MM.1S (cell line): ENCODE results near the gene ZNF215.
"Not testable (repeated sequence)": the region's sequence is repeated elsewhere in the genome, so short reads cannot be mapped to it uniquely, and the experiment has no call there.

Source experiments
- DNase-seq: peaks from one replicate; pipeline ENCODE4 v3.0.0-alpha.2; 2015
- H2AFZ ChIP-seq: fragments of 300-600 bp; sonication (generic); 2 replicates; pipeline ENCODE4 v1.6.0; 2016; ENCODE audit warnings: antibody characterized with exemption, low read length
- H3F3A ChIP-seq: fragments of 300-600 bp; sonication (generic); 2 replicates; pipeline ENCODE4 v1.6.1; 2016; ENCODE audit warnings: mild to moderate bottlenecking, antibody characterized with exemption, low read length, moderate library complexity, mixed read lengths; ENCODE audit not compliant: insufficient read depth
- H3K27ac ChIP-seq: fragments of 300-600 bp; sonication (generic); 2 replicates; pipeline ENCODE4 v1.5.1; 2016; ENCODE audit warnings: mild to moderate bottlenecking, low read length
- H3K27me3 ChIP-seq: fragments of 300-600 bp; sonication (generic); replicated peaks from 2 replicates; pipeline ENCODE4 v1.6.0; 2016; ENCODE audit warnings: low read length; ENCODE audit not compliant: insufficient read depth
- H3K36me3 ChIP-seq: fragments of 300-600 bp; sonication (generic); replicated peaks from 2 replicates; pipeline ENCODE4 v1.6.1; 2016; ENCODE audit warnings: mild to moderate bottlenecking, low read length, mixed read lengths; ENCODE audit not compliant: insufficient read depth
- H3K4me1 ChIP-seq: fragments of 300-600 bp; sonication (generic); 2 replicates; pipeline ENCODE4 v1.6.1; 2016; ENCODE audit warnings: low read length, mixed read lengths
- H3K4me2 ChIP-seq: fragments of 300-600 bp; sonication (generic); 2 replicates; pipeline ENCODE4 v1.6.0; 2016; ENCODE audit warnings: low read depth, low read length
- H3K4me3 ChIP-seq: fragments of 300-600 bp; sonication (generic); 2 replicates; pipeline ENCODE4 v1.5.1; 2016; ENCODE audit warnings: low read length, mixed read lengths
- H3K79me2 ChIP-seq: fragments of 300-600 bp; sonication (generic); 2 replicates; pipeline ENCODE4 v1.6.1; 2016; ENCODE audit warnings: mixed run types, low read length, mixed read lengths
- H3K9ac ChIP-seq: fragments of 300-600 bp; sonication (generic); 2 replicates; pipeline ENCODE4 v1.6.1; 2016; ENCODE audit warnings: low read length, mixed read lengths
- H3K9me2 ChIP-seq: fragments of 300-600 bp; sonication (generic); replicated peaks from 2 replicates; pipeline ENCODE4 v1.6.1; 2016; ENCODE audit warnings: mild to moderate bottlenecking, low read length, mixed read lengths; ENCODE audit not compliant: insufficient read depth
- H3K9me3 ChIP-seq: fragments of 300-600 bp; sonication (generic); replicated peaks from 2 replicates; pipeline ENCODE4 v1.6.1; 2016; ENCODE audit warnings: mild to moderate bottlenecking, low read length, mixed read lengths; ENCODE audit not compliant: insufficient read depth
- H4K20me1 ChIP-seq: fragments of 300-600 bp; sonication (generic); 2 replicates; pipeline ENCODE4 v1.6.1; 2016; ENCODE audit warnings: mild to moderate bottlenecking, low read length, moderate library complexity, mixed read lengths; ENCODE audit not compliant: insufficient read depth
- EZH2 ChIP-seq: fragments of 300-600 bp; sonication (generic); optimal IDR thresholded peaks from 2 replicates; pipeline ENCODE3; 2017; ENCODE audit warnings: low read depth, mild to moderate bottlenecking, antibody characterized with exemption, low read length, mixed read lengths
- EZH2phosphoT487 ChIP-seq: fragments of 300-600 bp; sonication (generic); IDR thresholded peaks from 2 replicates; pipeline ENCODE4 v1.6.1; 2018; ENCODE audit warnings: antibody characterized with exemption, low read length
- TF ChIP-seq, protein P1 (sequence below): fragments of 300-600 bp; sonication (generic); IDR thresholded peaks from 2 replicates; pipeline ENCODE4 v1.5.1; 2016; ENCODE audit warnings: antibody characterized with exemption, low read length, mixed read lengths

The ZNF215 gene

DNA sequence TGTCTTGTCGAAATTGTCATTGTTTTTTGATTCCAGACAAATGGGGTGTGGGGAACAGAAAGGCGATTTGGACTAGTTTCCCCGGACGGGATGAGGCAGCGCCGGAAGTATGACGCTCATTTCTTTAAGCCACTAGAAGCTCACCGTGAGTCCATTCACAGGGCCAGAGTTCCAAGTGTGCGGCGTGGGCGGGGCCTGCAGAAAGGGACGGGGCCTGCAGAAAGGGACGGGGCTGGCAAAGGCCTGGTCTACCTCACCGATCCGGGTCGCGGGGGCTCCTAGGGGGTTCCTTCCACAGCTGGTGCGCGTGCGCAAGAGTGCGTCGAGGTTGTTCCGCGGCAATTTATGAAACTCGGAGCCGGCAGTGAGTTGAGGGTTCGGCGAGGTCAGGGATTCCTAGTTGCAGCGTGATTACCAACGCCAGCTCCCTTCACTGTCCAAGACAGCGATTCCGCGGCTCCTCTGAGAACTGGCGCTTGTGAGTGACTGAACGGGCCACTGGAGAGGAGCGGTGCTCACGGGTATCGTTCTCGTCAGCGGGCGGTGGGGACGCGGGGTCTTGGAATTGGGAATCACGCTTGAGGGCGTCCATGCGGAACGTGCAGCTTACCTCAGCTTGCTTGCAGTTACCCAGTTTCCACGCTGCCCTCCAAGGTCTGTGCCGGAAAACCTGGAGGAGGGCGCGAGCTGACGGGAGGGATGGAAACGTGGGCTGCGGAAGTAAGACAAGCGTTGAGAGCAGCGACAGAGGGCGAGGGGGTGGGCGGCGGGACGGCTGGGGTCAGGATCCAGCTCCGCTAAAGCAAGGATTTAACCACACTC is at the start of gene ZNF215:
Gene ZNF215, plus strand, starts transcription at position 219 of the 822 bp plus-strand sequence. CDS start 5,847 bp downstream, outside the sequence.
- Histone ChIP-seq H3F3A (peaks cover 23% of the 10 kb centered on the region), H3K9me2 (no peaks in the 10 kb centered on the region), H3K4me1 (peaks cover 14% of the 10 kb centered on the region), H4K20me1 (no peaks in the 10 kb centered on the region), H3K4me2 (peak within 1 kb of the TSS; percentile 75), H3K27me3 (no peaks in the 10 kb centered on the region), H3K27ac (peak within 1 kb of the TSS; percentile 99), H3K9me3 (no peaks in the 10 kb centered on the region), H3K36me3 (peaks cover 6% of the 10 kb centered on the region; the same call in 1 of the 2 replicates), H3K4me3 (peak within 1 kb of the TSS; percentile 97), H3K9ac (peak within 1 kb of the TSS; percentile 99), H2AFZ (peak within 1 kb of the TSS; percentile 49), H3K79me2 (peaks cover 46% of the 10 kb centered on the region)
- peak; percentile 92 for DNase-seq
- TF ChIP-seq EZH2phosphoT487 (no peak), EZH2 (no peak)
- TF ChIP-seq, protein P1, sequence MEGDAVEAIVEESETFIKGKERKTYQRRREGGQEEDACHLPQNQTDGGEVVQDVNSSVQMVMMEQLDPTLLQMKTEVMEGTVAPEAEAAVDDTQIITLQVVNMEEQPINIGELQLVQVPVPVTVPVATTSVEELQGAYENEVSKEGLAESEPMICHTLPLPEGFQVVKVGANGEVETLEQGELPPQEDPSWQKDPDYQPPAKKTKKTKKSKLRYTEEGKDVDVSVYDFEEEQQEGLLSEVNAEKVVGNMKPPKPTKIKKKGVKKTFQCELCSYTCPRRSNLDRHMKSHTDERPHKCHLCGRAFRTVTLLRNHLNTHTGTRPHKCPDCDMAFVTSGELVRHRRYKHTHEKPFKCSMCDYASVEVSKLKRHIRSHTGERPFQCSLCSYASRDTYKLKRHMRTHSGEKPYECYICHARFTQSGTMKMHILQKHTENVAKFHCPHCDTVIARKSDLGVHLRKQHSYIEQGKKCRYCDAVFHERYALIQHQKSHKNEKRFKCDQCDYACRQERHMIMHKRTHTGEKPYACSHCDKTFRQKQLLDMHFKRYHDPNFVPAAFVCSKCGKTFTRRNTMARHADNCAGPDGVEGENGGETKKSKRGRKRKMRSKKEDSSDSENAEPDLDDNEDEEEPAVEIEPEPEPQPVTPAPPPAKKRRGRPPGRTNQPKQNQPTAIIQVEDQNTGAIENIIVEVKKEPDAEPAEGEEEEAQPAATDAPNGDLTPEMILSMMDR: no peak

DNA sequence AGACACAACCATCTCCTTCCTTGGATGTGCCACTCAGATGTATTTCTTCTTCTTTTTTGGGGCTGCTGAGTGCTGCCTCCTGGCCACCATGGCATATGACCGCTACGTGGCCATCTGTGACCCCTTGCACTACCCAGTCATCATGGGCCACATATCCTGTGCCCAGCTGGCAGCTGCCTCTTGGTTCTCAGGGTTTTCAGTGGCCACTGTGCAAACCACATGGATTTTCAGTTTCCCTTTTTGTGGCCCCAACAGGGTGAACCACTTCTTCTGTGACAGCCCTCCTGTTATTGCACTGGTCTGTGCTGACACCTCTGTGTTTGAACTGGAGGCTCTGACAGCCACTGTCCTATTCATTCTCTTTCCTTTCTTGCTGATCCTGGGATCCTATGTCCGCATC is 49.3 kb upstream of the ZNF215 start:
- Histone ChIP-seq H3K9ac (no peak overlapping the region), H3K36me3 (no peaks in the 10 kb centered on the region), H3K79me2 (no peaks in the 10 kb centered on the region), H3K4me1 (no peaks in the 10 kb centered on the region), H3K27ac (no peak overlapping the region), H2AFZ (no peak overlapping the region), H3F3A (no peaks in the 10 kb centered on the region), H3K4me2 (no peak overlapping the region), H3K4me3 (no peak overlapping the region), H3K9me3 (no peaks in the 10 kb centered on the region), H4K20me1 (no peaks in the 10 kb centered on the region), H3K27me3 (no peaks in the 10 kb centered on the region), H3K9me2 (no peaks in the 10 kb centered on the region)
- TF ChIP-seq, protein P1: no peak
- TF ChIP-seq EZH2 (no peak), EZH2phosphoT487 (no peak)
- DNase-seq: peak; percentile 32

DNA sequence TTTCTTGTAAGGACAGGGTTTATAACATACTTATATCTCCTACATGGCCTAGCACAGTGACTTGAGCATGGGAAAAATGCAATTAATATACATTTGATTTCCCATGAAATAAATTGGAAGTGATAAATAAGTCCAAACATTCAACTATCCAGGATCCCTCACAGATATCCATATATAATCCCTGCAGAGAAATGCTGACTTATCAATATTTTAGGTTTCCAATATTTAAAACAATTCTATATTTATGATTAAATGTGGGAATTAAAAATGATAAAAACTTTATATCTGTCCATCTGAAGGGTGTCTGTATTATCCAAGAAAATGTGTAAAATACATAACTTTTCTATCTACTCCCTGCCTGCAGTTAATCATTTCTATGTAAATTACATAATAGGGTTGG is 43.5 kb upstream of the ZNF215 start:
- Histone ChIP-seq H3K4me1 (no peaks in the 10 kb centered on the region), H4K20me1 (no peaks in the 10 kb centered on the region), H3K36me3 (no peaks in the 10 kb centered on the region), H3K9ac (no peak overlapping the region), H3K27me3 (no peaks in the 10 kb centered on the region), H3F3A (no peaks in the 10 kb centered on the region), H3K4me3 (no peak overlapping the region), H3K9me2 (no peaks in the 10 kb centered on the region), H3K9me3 (no peaks in the 10 kb centered on the region), H2AFZ (no peak overlapping the region), H3K79me2 (no peaks in the 10 kb centered on the region), H3K4me2 (no peak overlapping the region), H3K27ac (no peak overlapping the region)
- DNase-seq: no peak
- TF ChIP-seq EZH2 (no peak), EZH2phosphoT487 (no peak)
- TF ChIP-seq, protein P1: no peak

DNA sequence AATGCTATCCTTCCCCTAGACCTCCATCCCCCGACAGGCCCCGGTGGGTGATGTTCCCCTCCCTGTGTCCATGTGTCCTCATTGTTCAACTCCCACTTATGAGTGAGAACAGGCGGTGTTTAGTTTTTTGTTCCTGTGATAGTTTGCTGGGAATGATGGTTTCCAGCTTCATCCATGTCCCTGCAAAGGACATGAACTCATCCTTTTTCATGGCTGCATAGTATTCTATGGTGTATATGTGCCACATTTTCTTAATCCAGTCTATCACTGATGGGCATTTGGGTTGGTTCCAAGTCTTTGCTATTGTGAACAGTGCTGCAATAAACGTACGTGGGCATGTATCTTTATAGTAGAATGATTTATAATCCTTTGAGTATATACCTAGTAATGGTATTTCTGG is 38.5 kb upstream of the ZNF215 start:
- H3K4me2 ChIP-seq, H3K9ac ChIP-seq, H3K9me3 ChIP-seq, H4K20me1 ChIP-seq, H3K27ac ChIP-seq, H2AFZ ChIP-seq, H3K79me2 ChIP-seq, DNase-seq, H3K4me1 ChIP-seq, H3K4me3 ChIP-seq, H3K27me3 ChIP-seq, H3K9me2 ChIP-seq, H3F3A ChIP-seq, H3K36me3 ChIP-seq: not testable (repeated sequence)
